ENCODE data around the gene DIP2A.

Gene DIP2A

GRCh38 chr21:46600305-46600704, 141.6 kb downstream of the DIP2A start:
- H3K4me3 ChIP-seq (ENCODE audit: severe bottlenecking) = no peak overlapping the region
- DNase-seq (ENCODE audit: low spot score) (no peak), ATAC-seq (ENCODE audit: low read depth) (no peak)
- H3K27ac ChIP-seq (ENCODE audit: poor library complexity, severe bottlenecking) = no peak overlapping the region
- H3K4me1 ChIP-seq (ENCODE audit: insufficient read depth, poor library complexity, severe bottlenecking) = no peaks in the 10 kb centered on the region
- no peaks in the 10 kb centered on the region for H3K36me3 ChIP-seq (ENCODE audit: low read depth)
- H3K27me3 ChIP-seq (ENCODE audit: insufficient read depth, poor library complexity, severe bottlenecking) = no peaks in the 10 kb centered on the region
- H3K9me3 ChIP-seq (ENCODE audit: severe bottlenecking) = no peaks in the 10 kb centered on the region
- TF ChIP-seq CTCF (IDR thresholded peaks at IDR 0.05; ENCODE audit: poor library complexity, severe bottlenecking) = no peak

- Histone ChIP-seq H3K4me3 (ENCODE audit: severe bottlenecking) (no peak overlapping the region), H3K27me3 (ENCODE audit: insufficient read depth, poor library complexity, severe bottlenecking) (no peaks in the 10 kb centered on the region), H3K9me3 (ENCODE audit: severe bottlenecking) (no peaks in the 10 kb centered on the region), H3K36me3 (ENCODE audit: low read depth) (no peaks in the 10 kb centered on the region), H3K27ac (ENCODE audit: poor library complexity, severe bottlenecking) (no peak overlapping the region), H3K4me1 (ENCODE audit: insufficient read depth, poor library complexity, severe bottlenecking) (no peaks in the 10 kb centered on the region)
- ATAC-seq (ENCODE audit: low read depth) = no peak
- no peak for DNase-seq (ENCODE audit: low spot score)
- no peak for TF ChIP-seq CTCF (IDR thresholded peaks at IDR 0.05; ENCODE audit: poor library complexity, severe bottlenecking)
Observed at GRCh38 chr21:46600978-46601377, 142.3 kb downstream of the DIP2A start.

- DNase-seq (ENCODE audit: low spot score) (no peak), ATAC-seq (ENCODE audit: low read depth) (no peak)
Observed at GRCh38 chr21:46603228-46603627, 144.5 kb downstream of the DIP2A start.

GRCh38 chr21:46604329-46604974, 145.8 kb downstream of the DIP2A start:
- no peak overlapping the region for H3K27ac ChIP-seq (ENCODE audit: poor library complexity, severe bottlenecking)
- no peak for ATAC-seq (ENCODE audit: low read depth)
- no peaks in the 10 kb centered on the region for H3K36me3 ChIP-seq (ENCODE audit: low read depth)
- no peak overlapping the region for H3K4me3 ChIP-seq (ENCODE audit: severe bottlenecking)
- no peak for DNase-seq (ENCODE audit: low spot score)
- no peaks in the 10 kb centered on the region for H3K27me3 ChIP-seq (ENCODE audit: insufficient read depth, poor library complexity, severe bottlenecking)
- H3K9me3 ChIP-seq (ENCODE audit: severe bottlenecking) = no peaks in the 10 kb centered on the region
- no peaks in the 10 kb centered on the region for H3K4me1 ChIP-seq (ENCODE audit: insufficient read depth, poor library complexity, severe bottlenecking)
- no peak for TF ChIP-seq CTCF (IDR thresholded peaks at IDR 0.05; ENCODE audit: poor library complexity, severe bottlenecking)

More at GRCh38 chr21:46603228-46603627, 144.5 kb downstream of the DIP2A start:
- H3K9me3 ChIP-seq (ENCODE audit: severe bottlenecking) = no peaks in the 10 kb centered on the region
- H3K27me3 ChIP-seq (ENCODE audit: insufficient read depth, poor library complexity, severe bottlenecking) = no peaks in the 10 kb centered on the region
- no peaks in the 10 kb centered on the region for H3K36me3 ChIP-seq (ENCODE audit: low read depth)
- no peak for TF ChIP-seq CTCF (IDR thresholded peaks at IDR 0.05; ENCODE audit: poor library complexity, severe bottlenecking)
- no peak overlapping the region for H3K27ac ChIP-seq (ENCODE audit: poor library complexity, severe bottlenecking)
- H3K4me1 ChIP-seq (ENCODE audit: insufficient read depth, poor library complexity, severe bottlenecking) = no peaks in the 10 kb centered on the region
- no peak overlapping the region for H3K4me3 ChIP-seq (ENCODE audit: severe bottlenecking)

- no peaks in the 10 kb centered on the region for H3K27me3 ChIP-seq (ENCODE audit: insufficient read depth, poor library complexity, severe bottlenecking)
- DNase-seq (ENCODE audit: low spot score) = no peak
- no peak; the same call in 2 of the 3 replicates for ATAC-seq (ENCODE audit: low read depth)
- H3K9me3 ChIP-seq (ENCODE audit: severe bottlenecking) = no peaks in the 10 kb centered on the region
- H3K4me1 ChIP-seq (ENCODE audit: insufficient read depth, poor library complexity, severe bottlenecking) = no peaks in the 10 kb centered on the region
- TF ChIP-seq CTCF (IDR thresholded peaks at IDR 0.05; ENCODE audit: poor library complexity, severe bottlenecking) = no peak
- H3K4me3 ChIP-seq (ENCODE audit: severe bottlenecking) = no peak within 1 kb of the TSS
- no peaks in the 10 kb centered on the region for H3K36me3 ChIP-seq (ENCODE audit: low read depth)
- no peak within 1 kb of the TSS for H3K27ac ChIP-seq (ENCODE audit: poor library complexity, severe bottlenecking)
Observed at GRCh38 chr21:46604975-46605766, 146.5 kb downstream of the DIP2A start, which contains the start of gene S100B. TSS of gene S100B (minus strand) at chr21:46605082. CDS start at chr21:46602415, 2,667 bp downstream.

Measured in RWPE2 (cell line).